Prostate gland (tissue), 2 donors: ENCODE measurements around the gene NRARP.

ENCODE experiments used
- CTCF ChIP-seq, 4 experiments: fragments of 200-600 bp in 2 of 4; fragments of 450-650 bp in 2 of 4; sonication (generic) in 2 of 4; IDR thresholded peaks; 1 replicate in 3 of 4; 2 replicates in 1 of 4; pipeline ENCODE4 v1.5.1; 2016 to 2019; ENCODE audit warnings: antibody characterized with exemption in 4 of 4, mild to moderate bottlenecking in 2 of 4, moderate library complexity in 2 of 4
- POLR2A ChIP-seq: fragments of 450-650 bp; IDR thresholded peaks from one replicate; pipeline ENCODE4 v1.6.1; 2016; ENCODE audit warnings: antibody characterized with exemption, mild to moderate bottlenecking

GRCh38 chr9:137278721-137279711 lies 23.1 kb downstream of the NRARP start:
- no peak for TF ChIP-seq POLR2A
- TF ChIP-seq CTCF (IDR thresholded peaks at IDR 0.05): no peak
